EL (cell line): ENCODE data around the gene CCDC91.
"Not testable (repeated sequence)": the region's sequence is repeated elsewhere in the genome, so short reads cannot be mapped to it uniquely, and the experiment has no call there.

ENCODE experiments used
- DNase-seq: peaks from one replicate; pipeline ENCODE4 v3.0.0-alpha.2; 2016

CCDC91 gene

GRCh38 chr12:28186500-28186899 is 3.8 kb upstream of the CCDC91 start:
- no peak for DNase-seq

GRCh38 chr12:28189784-28190320 is 404 bp upstream of the CCDC91 start:
- no peak for DNase-seq

GRCh38 chr12:28191051-28192048 is 1.1 kb downstream of the CCDC91 start:
- DNase-seq: peak; percentile 69

GRCh38 chr12:28192125-28192524 is 1.9 kb downstream of the CCDC91 start:
- no peak for DNase-seq

- not testable (repeated sequence) for DNase-seq
Measured at GRCh38 chr12:28194621-28195020, 4.4 kb downstream of the CCDC91 start.

GRCh38 chr12:28201136-28201535 is 10.9 kb downstream of the CCDC91 start:
- not testable (repeated sequence) for DNase-seq

GRCh38 chr12:28202374-28203130 is 12.3 kb downstream of the CCDC91 start:
- DNase-seq: no peak

GRCh38 chr12:28209782-28210181 is 19.5 kb downstream of the CCDC91 start:
- DNase-seq: peak; percentile 6

GRCh38 chr12:28212182-28212581 is 21.9 kb downstream of the CCDC91 start:
- DNase-seq: no peak

- DNase-seq: no peak
Measured at GRCh38 chr12:28215021-28215420, 24.8 kb downstream of the CCDC91 start.

- no peak for DNase-seq
Measured at GRCh38 chr12:28216016-28216415, 25.8 kb downstream of the CCDC91 start.

- no peak for DNase-seq
Measured at GRCh38 chr12:28217805-28218204, 27.5 kb downstream of the CCDC91 start.

- DNase-seq: no peak
Measured at GRCh38 chr12:28218875-28219274, 28.6 kb downstream of the CCDC91 start.

GRCh38 chr12:28219827-28220226 is 29.6 kb downstream of the CCDC91 start:
- DNase-seq: no peak

- no peak for DNase-seq
Measured at GRCh38 chr12:28222081-28222700, 31.9 kb downstream of the CCDC91 start.

GRCh38 chr12:28223025-28223554 is 32.8 kb downstream of the CCDC91 start:
- no peak for DNase-seq

- DNase-seq: no peak
Measured at GRCh38 chr12:28223858-28224257, 33.6 kb downstream of the CCDC91 start.

GRCh38 chr12:28226705-28227104 is 36.4 kb downstream of the CCDC91 start:
- DNase-seq: no peak

GRCh38 chr12:28227251-28227650 is 37.0 kb downstream of the CCDC91 start:
- no peak for DNase-seq

- no peak for DNase-seq
Measured at GRCh38 chr12:28231248-28231647, 41.0 kb downstream of the CCDC91 start.

- DNase-seq: no peak
Measured at GRCh38 chr12:28232211-28232928, 42.1 kb downstream of the CCDC91 start.

- DNase-seq: no peak
Measured at GRCh38 chr12:28234444-28234843, 44.2 kb downstream of the CCDC91 start.
